ENCODE measurements around the gene RNLS. TPM values are rescaled to one million over a fixed set of nuclear protein-coding genes. Genes with fewer than 3 reads are reported as not detected.

RNLS gene
- total RNA-seq, 1 experiment from 2014 or later, result not detected

DNA sequence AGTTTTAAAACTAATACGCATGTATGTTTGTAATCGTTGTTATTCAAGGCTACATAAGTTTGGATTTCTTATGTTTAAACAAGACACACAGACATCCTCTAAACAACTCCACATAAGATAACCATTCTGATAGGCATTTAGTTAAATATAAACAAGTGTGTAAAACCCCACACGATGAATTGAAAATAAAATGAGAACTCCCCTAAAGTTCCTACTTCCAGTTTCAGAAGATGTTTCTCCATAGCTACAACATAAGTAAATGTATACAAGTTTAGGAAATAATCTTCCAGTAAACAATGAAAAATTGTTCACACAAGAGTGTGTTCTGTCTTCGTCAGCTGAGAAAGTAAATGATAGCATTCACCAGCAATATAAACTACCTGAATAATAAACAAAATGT is 246.8 kb downstream of the RNLS start:
- ChIA-PET CTCF (no interaction called here), RAD21 (ENCODE audit: low non-redundant PET in 1 of 2, low total read pairs in 2 of 2, uncharacterized antibody in 2 of 2, unreplicated experiment in 2 of 2) (no interaction called here), POLR2A (no interaction called here)
- Histone ChIP-seq H3K9ac (ENCODE audit: low read length) (no peak overlapping the region), H3K27ac (ENCODE audit: low read depth, low read length) (no peak overlapping the region), H3K9me3 (ENCODE audit: control insufficient read depth in 1 of 2, insufficient read depth in 1 of 2, low read depth in 1 of 2, low read length in 2 of 2) (no peaks in the 10 kb centered on the region), H3K27me3 (ENCODE audit: insufficient read depth, low read length) (no peaks in the 10 kb centered on the region), H3K4me3 (replicated peaks in 1 of 2; ENCODE audit: low read depth in 1 of 2, low read length in 2 of 2) (no peak overlapping the region), H4K20me1 (ENCODE audit: insufficient read depth) (no peaks in the 10 kb centered on the region), H2AFZ (ENCODE audit: low read depth, low read length, poor library complexity, severe bottlenecking) (no peak overlapping the region), H3K9me2 (ENCODE audit: insufficient read depth) (no peaks in the 10 kb centered on the region), H3K4me1 (ENCODE audit: control insufficient read depth in 1 of 2, insufficient read depth in 2 of 2, low read length in 2 of 2) (no peaks in the 10 kb centered on the region), H3K79me2 (ENCODE audit: insufficient read depth, low read length) (no peaks in the 10 kb centered on the region), H3K36me3 (ENCODE audit: control insufficient read depth in 1 of 2, insufficient read depth in 2 of 2, low read length in 2 of 2) (no peaks in the 10 kb centered on the region), H3K4me2 (ENCODE audit: low read length) (no peak overlapping the region)
- intact Hi-C loops (cut with micrococcal nuclease), result no loop called here
- no TSS peak for BruUV-seq (replicated peaks)
- ATAC-seq (no peak), DNase-seq (ENCODE audit: low read depth, low spot score) (no peak)
- no peak for TF ChIP-seq CEBPB (IDR thresholded peaks at IDR 0.05; ENCODE audit: low read depth)

- intact Hi-C loops (cut with micrococcal nuclease), result no loop called here
- ChIA-PET POLR2A (no interaction called here), RAD21 (ENCODE audit: low non-redundant PET in 1 of 2, low total read pairs in 2 of 2, uncharacterized antibody in 2 of 2, unreplicated experiment in 2 of 2) (no interaction called here), CTCF (no interaction called here)
- H3K4me2 ChIP-seq (ENCODE audit: low read length), result no peak overlapping the region
- H3K27me3 ChIP-seq (ENCODE audit: insufficient read depth, low read length), result no peaks in the 10 kb centered on the region
- H3K4me3 ChIP-seq (replicated peaks in 1 of 2; ENCODE audit: low read depth in 1 of 2, low read length in 2 of 2), result no peak overlapping the region
- no peak overlapping the region for H2AFZ ChIP-seq (ENCODE audit: low read depth, low read length, poor library complexity, severe bottlenecking)
- no peaks in the 10 kb centered on the region for H3K9me3 ChIP-seq (ENCODE audit: control insufficient read depth in 1 of 2, insufficient read depth in 1 of 2, low read depth in 1 of 2, low read length in 2 of 2)
- BruUV-seq (replicated peaks), result no TSS peak
- no peaks in the 10 kb centered on the region for H3K9me2 ChIP-seq (ENCODE audit: insufficient read depth)
- ATAC-seq, result no peak
- no peaks in the 10 kb centered on the region for H3K4me1 ChIP-seq (ENCODE audit: control insufficient read depth in 1 of 2, insufficient read depth in 2 of 2, low read length in 2 of 2)
- DNase-seq (ENCODE audit: low read depth, low spot score), result no peak
- no peaks in the 10 kb centered on the region for H3K36me3 ChIP-seq (ENCODE audit: control insufficient read depth in 1 of 2, insufficient read depth in 2 of 2, low read length in 2 of 2)
- H3K79me2 ChIP-seq (ENCODE audit: insufficient read depth, low read length), result no peaks in the 10 kb centered on the region
- no peak overlapping the region for H3K9ac ChIP-seq (ENCODE audit: low read length)
- no peaks in the 10 kb centered on the region for H4K20me1 ChIP-seq (ENCODE audit: insufficient read depth)
- no peak overlapping the region for H3K27ac ChIP-seq (ENCODE audit: low read depth, low read length)
- TF ChIP-seq EZH2 (IDR thresholded peaks at IDR 0.05), result no peak
- no peak for TF ChIP-seq TCF7L2 (IDR thresholded peaks at IDR 0.05; ENCODE audit: borderline replicate concordance, extremely low read depth, insufficient read depth, insufficient read length)
- no peak for TF ChIP-seq POLR2AphosphoS5 (IDR thresholded peaks at IDR 0.05; ENCODE audit: low read depth, low read length)
- TF ChIP-seq SIN3A (IDR thresholded peaks at IDR 0.05; ENCODE audit: low read depth), result no peak
- TF ChIP-seq SP1 (IDR thresholded peaks at IDR 0.05; ENCODE audit: low read depth), result no peak
- TF ChIP-seq ELF1 (IDR thresholded peaks at IDR 0.05; ENCODE audit: borderline replicate concordance, low read depth), result no peak
- no peak for TF ChIP-seq REST (IDR thresholded peaks at IDR 0.05; ENCODE audit: low read depth)
- no peak for TF ChIP-seq ZFX (IDR thresholded peaks at IDR 0.05)
- TF ChIP-seq POLR2A (IDR thresholded peaks at IDR 0.05; ENCODE audit: borderline replicate concordance, extremely low read depth, insufficient read depth, insufficient read length), result no peak
- TF ChIP-seq RAD21 (IDR thresholded peaks at IDR 0.05; ENCODE audit: low read depth), result no peak
- TF ChIP-seq YY1 (IDR thresholded peaks at IDR 0.05; ENCODE audit: extremely low read depth, insufficient replicate concordance, low read depth, low read length), result no peak
- TF ChIP-seq CEBPB (IDR thresholded peaks at IDR 0.05; ENCODE audit: low read depth), result no peak
- TF ChIP-seq, protein P1, sequence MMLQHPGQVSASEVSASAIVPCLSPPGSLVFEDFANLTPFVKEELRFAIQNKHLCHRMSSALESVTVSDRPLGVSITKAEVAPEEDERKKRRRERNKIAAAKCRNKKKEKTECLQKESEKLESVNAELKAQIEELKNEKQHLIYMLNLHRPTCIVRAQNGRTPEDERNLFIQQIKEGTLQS (IDR thresholded peaks at IDR 0.05), result no peak
- TF ChIP-seq SRF (IDR thresholded peaks at IDR 0.05; ENCODE audit: low read depth), result no peak
- TF ChIP-seq MAX (IDR thresholded peaks at IDR 0.05), result no peak
- no peak for TF ChIP-seq FOSL1 (IDR thresholded peaks at IDR 0.05; ENCODE audit: low read depth)
- TF ChIP-seq ZNF274 (IDR thresholded peaks at IDR 0.05; ENCODE audit: low read depth, low read length), result no peak
- no peak for TF ChIP-seq CTCF (IDR thresholded peaks at IDR 0.05 in 2 of 3, conservative IDR thresholded peaks at IDR 0.05 in 1 of 3; ENCODE audit: borderline replicate concordance in 1 of 3, insufficient read depth in 1 of 3, low read depth in 2 of 3, low read length in 2 of 3)
These were observed 249.9 kb downstream of the RNLS start for GRCh38 chr10:88333248-88333630.

All from HCT116 (cell line).